HepG2 (cell line): ENCODE measurements around the gene PIBF1. TPM values are rescaled to one million over a fixed set of nuclear protein-coding genes. Genes with fewer than 3 reads are reported as not detected.

Source experiments
- DDIT3 ChIP-seq: sonication (generic); formaldehyde crosslinking; IDR thresholded peaks from 2 replicates; pipeline ENCODE4 v1.4.0; 2020; ENCODE audit warnings: mild to moderate bottlenecking, missing genetic modification reagents
- HOXA9 ChIP-seq: sonication (generic); formaldehyde crosslinking; IDR thresholded peaks from 2 replicates; pipeline ENCODE4 v1.8.1; 2022; ENCODE audit warnings: missing genetic modification reagents, mild to moderate bottlenecking, moderate library complexity, borderline replicate concordance
- KDM5A ChIP-seq: fragments of 200-600 bp; sonication (generic); IDR thresholded peaks from 2 replicates; pipeline ENCODE4 v1.7.0; 2018; ENCODE audit warnings: antibody characterized with exemption, mild to moderate bottlenecking, low read length, borderline replicate concordance
- MED13 ChIP-seq: sonication (generic); formaldehyde crosslinking; IDR thresholded peaks from 2 replicates; pipeline ENCODE4 v1.5.0; 2020; ENCODE audit warnings: missing genetic modification reagents
- MEIS1 ChIP-seq: sonication (generic); formaldehyde crosslinking; IDR thresholded peaks from 2 replicates; pipeline ENCODE4 v1.9.0; 2021; ENCODE audit warnings: mild to moderate bottlenecking, missing genetic modification reagents, moderate library complexity, borderline replicate concordance
- MXD3 ChIP-seq: IDR thresholded peaks from 2 replicates; pipeline ENCODE4 v1.6.1; 2016; ENCODE audit warnings: mild to moderate bottlenecking, missing biosample characterization, missing genetic modification reagents
- RFX5 ChIP-seq: IDR thresholded peaks from 2 replicates; pipeline ENCODE4 v1.6.1; 2011; ENCODE audit warnings: low read depth, low read length, improper control_type of control experiment
- SMC3 ChIP-seq: IDR thresholded peaks from 2 replicates; pipeline ENCODE4 v1.6.1; 2011; ENCODE audit warnings: low read length, improper control_type of control experiment
- XRCC5 ChIP-seq: fragments of 200-400 bp; formaldehyde crosslinking; optimal IDR thresholded peaks from 2 replicates; pipeline ENCODE3; 2017; ENCODE audit warnings: mild to moderate bottlenecking, low read length
- ZBTB37 ChIP-seq: sonication (generic); formaldehyde crosslinking; IDR thresholded peaks from 2 replicates; pipeline ENCODE4 v1.4.0; 2020; ENCODE audit warnings: mild to moderate bottlenecking, missing genetic modification reagents
- ZFP36L2 ChIP-seq: sonication (generic); formaldehyde crosslinking; IDR thresholded peaks from 2 replicates; pipeline ENCODE4 v1.4.0; 2020; ENCODE audit warnings: missing genetic modification reagents
- ZNF577 ChIP-seq: sonication (generic); formaldehyde crosslinking; IDR thresholded peaks from 2 replicates; pipeline ENCODE4 v1.4.0; 2020; ENCODE audit warnings: mild to moderate bottlenecking, low read depth, missing genetic modification reagents, borderline replicate concordance
- ZNF614 ChIP-seq: IDR thresholded peaks from 2 replicates; pipeline ENCODE4 v1.6.1; 2018; ENCODE audit warnings: missing biosample characterization, missing genetic modification reagents, inconsistent platforms, borderline replicate concordance
- polyA plus RNA-seq, 8 experiments: library from polyadenylated mRNA; depleted of rRNA in 3 of 8; stranded (reverse) in 7 of 8; unstranded in 1 of 8; fragments of >200 nt; fragmentation: Illumina TruSeq in 4 of 8; extraction: Trizol in 4 of 8; gene quantifications; 2 replicates each; pipeline versions ENCODE4 v1.2.1 to v1.2.3, GENCODE V29; 2011 to 2016; ENCODE audit warnings: low read depth in 4 of 8, missing spikeins in 1 of 8, mixed read lengths in 1 of 8; ENCODE audit not compliant: insufficient read depth in 1 of 8
- total RNA-seq, 5 experiments: library from RNA; depleted of rRNA; stranded (reverse); fragments of >200 nt; fragmentation: Illumina TruSeq; extraction: Trizol; gene quantifications; 2 replicates each; pipeline ENCODE4 v1.2.3, GENCODE V29; 2016; ENCODE audit warnings: low read depth in 1 of 5
- TF ChIP-seq, protein P1 (sequence below): sonication (generic); formaldehyde crosslinking; IDR thresholded peaks from 2 replicates; pipeline ENCODE4 v1.4.0; 2020; ENCODE audit warnings: mild to moderate bottlenecking, low read depth, missing genetic modification reagents
- TF ChIP-seq, protein P2 (sequence below): sonication (generic); formaldehyde crosslinking; IDR thresholded peaks from 2 replicates; pipeline ENCODE4 v1.5.0; 2020; ENCODE audit warnings: missing genetic modification reagents, mild to moderate bottlenecking, borderline replicate concordance
- TF ChIP-seq, protein P3 (sequence below): sonication (generic); formaldehyde crosslinking; IDR thresholded peaks from 2 replicates; pipeline ENCODE4 v1.4.0; 2020; ENCODE audit warnings: low read depth, mild to moderate bottlenecking, missing genetic modification reagents
- TF ChIP-seq, protein P4 (sequence below): sonication (generic); formaldehyde crosslinking; IDR thresholded peaks from 2 replicates; pipeline ENCODE4 v1.5.0; 2020; ENCODE audit warnings: mild to moderate bottlenecking, missing genetic modification reagents
- TF ChIP-seq, protein P5 (sequence below): sonication (generic); formaldehyde crosslinking; IDR thresholded peaks from 2 replicates; pipeline ENCODE4 v1.5.1; 2020; ENCODE audit warnings: mild to moderate bottlenecking, missing genetic modification reagents, borderline replicate concordance

The PIBF1 gene
- total and polyA plus RNA-seq, 2 of the 13 experiments (the other 11 are each of a cell fraction or from before 2014, with no cell fraction given) = 4.2 to 15.8 TPM

DNA sequence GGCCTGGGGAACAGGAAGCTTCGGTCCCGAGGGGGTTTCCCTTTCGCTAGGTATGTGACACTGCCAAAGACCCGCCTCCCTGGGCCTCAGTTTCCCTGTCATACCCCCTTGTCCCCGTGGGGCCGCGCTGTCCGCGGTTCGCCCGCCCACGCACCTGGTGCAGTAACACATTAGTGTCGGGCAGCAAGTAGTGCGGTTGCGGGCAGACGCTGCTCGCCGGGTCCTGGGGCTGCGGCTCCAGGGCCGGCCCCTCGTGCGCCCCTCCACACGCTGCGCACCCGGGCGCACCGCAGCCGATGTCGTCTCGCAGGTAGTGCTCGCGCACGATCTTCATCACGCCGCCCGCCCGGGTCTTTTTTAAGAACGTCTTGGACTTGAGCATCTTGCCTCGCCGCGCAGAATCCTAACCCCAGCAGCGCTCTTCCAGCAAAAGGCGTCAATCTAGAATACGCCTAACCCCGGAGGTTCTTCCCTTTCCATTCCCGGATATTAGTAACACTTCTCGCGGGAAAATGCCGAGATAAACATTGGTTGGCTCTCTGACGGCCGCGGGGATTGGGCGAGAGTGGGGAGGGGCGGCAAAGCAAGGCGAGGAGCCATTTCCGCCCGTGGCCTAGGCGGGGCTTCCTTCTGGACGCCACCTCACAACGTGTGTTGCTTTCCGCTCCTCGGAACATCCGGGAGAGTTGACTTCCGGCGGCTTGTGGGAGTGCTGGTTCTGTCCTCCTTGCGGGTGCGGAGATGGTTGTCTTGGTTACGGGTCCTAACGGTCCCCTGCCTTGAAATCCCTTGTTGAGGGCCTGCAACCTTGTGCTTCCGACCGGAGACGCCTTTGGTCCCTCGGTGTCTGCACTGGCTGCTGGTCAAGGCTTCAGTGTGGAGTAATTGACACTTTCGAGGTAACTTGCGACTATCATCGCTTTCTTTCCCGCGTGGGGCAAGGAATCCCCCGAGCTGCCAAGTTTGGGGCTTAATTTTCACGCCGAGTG is at the start of gene PIBF1, which contains the start of gene DIS3 (continued):
- no peak for TF ChIP-seq ZBTB37
- TF ChIP-seq, protein P1, sequence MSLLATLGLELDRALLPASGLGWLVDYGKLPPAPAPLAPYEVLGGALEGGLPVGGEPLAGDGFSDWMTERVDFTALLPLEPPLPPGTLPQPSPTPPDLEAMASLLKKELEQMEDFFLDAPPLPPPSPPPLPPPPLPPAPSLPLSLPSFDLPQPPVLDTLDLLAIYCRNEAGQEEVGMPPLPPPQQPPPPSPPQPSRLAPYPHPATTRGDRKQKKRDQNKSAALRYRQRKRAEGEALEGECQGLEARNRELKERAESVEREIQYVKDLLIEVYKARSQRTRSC (CRISPR knock-in tag) = no peak
- TF ChIP-seq DDIT3 (CRISPR knock-in tag) = no peak
- TF ChIP-seq ZFP36L2 (CRISPR knock-in tag) = no peak
- no peak for TF ChIP-seq MED13 (CRISPR knock-in tag)
- TF ChIP-seq, protein P2, sequence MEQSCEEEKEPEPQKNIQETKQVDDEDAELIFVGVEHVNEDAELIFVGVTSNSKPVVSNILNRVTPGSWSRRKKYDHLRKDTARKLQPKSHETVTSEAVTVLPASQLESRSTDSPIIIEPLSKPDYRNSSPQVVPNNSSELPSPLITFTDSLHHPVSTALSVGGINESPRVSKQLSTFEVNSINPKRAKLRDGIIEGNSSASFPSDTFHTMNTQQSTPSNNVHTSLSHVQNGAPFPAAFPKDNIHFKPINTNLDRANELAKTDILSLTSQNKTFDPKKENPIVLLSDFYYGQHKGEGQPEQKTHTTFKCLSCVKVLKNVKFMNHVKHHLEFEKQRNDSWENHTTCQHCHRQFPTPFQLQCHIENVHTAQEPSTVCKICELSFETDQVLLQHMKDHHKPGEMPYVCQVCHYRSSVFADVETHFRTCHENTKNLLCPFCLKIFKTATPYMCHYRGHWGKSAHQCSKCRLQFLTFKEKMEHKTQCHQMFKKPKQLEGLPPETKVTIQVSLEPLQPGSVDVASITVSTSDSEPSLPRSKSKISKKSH (CRISPR knock-in tag) = no peak
- TF ChIP-seq, protein P3, sequence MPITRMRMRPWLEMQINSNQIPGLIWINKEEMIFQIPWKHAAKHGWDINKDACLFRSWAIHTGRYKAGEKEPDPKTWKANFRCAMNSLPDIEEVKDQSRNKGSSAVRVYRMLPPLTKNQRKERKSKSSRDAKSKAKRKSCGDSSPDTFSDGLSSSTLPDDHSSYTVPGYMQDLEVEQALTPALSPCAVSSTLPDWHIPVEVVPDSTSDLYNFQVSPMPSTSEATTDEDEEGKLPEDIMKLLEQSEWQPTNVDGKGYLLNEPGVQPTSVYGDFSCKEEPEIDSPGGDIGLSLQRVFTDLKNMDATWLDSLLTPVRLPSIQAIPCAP (CRISPR knock-in tag) = no peak
- TF ChIP-seq XRCC5 = peak; percentile 67
- TF ChIP-seq ZNF577 (CRISPR knock-in tag) = no peak
- TF ChIP-seq MEIS1 (CRISPR knock-in tag) = peak; percentile 34; the same call in 1 of the 2 replicates
- TF ChIP-seq ZNF614 (CRISPR knock-in tag) = no peak
- no peak for TF ChIP-seq HOXA9
- peak; percentile 80 for TF ChIP-seq KDM5A
- TF ChIP-seq, protein P4, sequence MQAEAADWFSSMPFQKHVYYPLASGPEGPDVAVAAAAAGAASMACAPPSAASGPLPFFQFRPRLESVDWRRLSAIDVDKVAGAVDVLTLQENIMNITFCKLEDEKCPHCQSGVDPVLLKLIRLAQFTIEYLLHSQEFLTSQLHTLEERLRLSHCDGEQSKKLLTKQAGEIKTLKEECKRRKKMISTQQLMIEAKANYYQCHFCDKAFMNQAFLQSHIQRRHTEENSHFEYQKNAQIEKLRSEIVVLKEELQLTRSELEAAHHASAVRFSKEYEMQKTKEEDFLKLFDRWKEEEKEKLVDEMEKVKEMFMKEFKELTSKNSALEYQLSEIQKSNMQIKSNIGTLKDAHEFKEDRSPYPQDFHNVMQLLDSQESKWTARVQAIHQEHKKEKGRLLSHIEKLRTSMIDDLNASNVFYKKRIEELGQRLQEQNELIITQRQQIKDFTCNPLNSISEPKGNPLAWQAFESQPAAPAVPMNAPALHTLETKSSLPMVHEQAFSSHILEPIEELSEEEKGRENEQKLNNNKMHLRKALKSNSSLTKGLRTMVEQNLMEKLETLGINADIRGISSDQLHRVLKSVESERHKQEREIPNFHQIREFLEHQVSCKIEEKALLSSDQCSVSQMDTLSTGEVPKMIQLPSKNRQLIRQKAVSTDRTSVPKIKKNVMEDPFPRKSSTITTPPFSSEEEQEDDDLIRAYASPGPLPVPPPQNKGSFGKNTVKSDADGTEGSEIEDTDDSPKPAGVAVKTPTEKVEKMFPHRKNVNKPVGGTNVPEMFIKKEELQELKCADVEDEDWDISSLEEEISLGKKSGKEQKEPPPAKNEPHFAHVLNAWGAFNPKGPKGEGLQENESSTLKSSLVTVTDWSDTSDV (CRISPR knock-in tag) = no peak
- TF ChIP-seq, protein P5, sequence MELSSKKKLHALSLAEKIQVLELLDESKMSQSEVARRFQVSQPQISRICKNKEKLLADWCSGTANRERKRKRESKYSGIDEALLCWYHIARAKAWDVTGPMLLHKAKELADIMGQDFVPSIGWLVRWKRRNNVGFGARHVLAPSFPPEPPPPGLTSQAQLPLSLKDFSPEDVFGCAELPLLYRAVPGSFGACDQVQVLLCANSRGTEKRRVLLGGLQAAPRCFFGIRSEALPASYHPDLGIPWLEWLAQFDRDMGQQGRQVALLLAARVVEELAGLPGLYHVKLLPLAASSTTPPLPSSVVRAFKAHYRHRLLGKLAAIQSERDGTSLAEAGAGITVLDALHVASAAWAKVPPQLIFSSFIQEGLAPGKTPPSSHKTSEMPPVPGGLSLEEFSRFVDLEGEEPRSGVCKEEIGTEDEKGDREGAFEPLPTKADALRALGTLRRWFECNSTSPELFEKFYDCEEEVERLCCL (CRISPR knock-in tag) = no peak
- TF ChIP-seq RFX5 = no peak
- peak; percentile 58; the same call in 1 of the 2 replicates for TF ChIP-seq MXD3
- TF ChIP-seq SMC3 = no peak
